Kidney epithelial cell (primary cell): ENCODE results near the gene DDX54. TPM values are rescaled to one million over a fixed set of nuclear protein-coding genes. Genes with fewer than 3 reads are reported as not detected.

Experiments used
- DNase-seq: peaks from one replicate; pipeline ENCODE4 v3.0.0-alpha.2; 2010; ENCODE audit warnings: low read depth
- H3K27me3 ChIP-seq: 2 replicates; pipeline ENCODE4 v1.6.0; 2011; ENCODE audit warnings: low read length; ENCODE audit not compliant: control insufficient read depth, insufficient read depth
- H3K36me3 ChIP-seq: 2 replicates; pipeline ENCODE4 v1.5.1; 2011; ENCODE audit warnings: low read length; ENCODE audit not compliant: control insufficient read depth, insufficient read depth
- H3K4me3 ChIP-seq: 2 replicates; pipeline ENCODE4 v1.5.1; 2011; ENCODE audit warnings: low read depth, mild to moderate bottlenecking, control low read depth, low read length
- CTCF ChIP-seq: IDR thresholded peaks from 2 replicates; pipeline ENCODE4 v1.5.1; 2011; ENCODE audit warnings: mild to moderate bottlenecking, moderate library complexity, low read length, control low read depth, inconsistent platforms; ENCODE audit not compliant: insufficient read depth, poor library complexity, severe bottlenecking
- total RNA-seq: library from RNA; depleted of rRNA; stranded (reverse); fragments of >200 nt; gene quantifications from 2 replicates; pipeline ENCODE4 v1.2.3, GENCODE V29; 2015

DDX54 gene
- total RNA-seq, 1 donor from 2014 or later = 77.6 TPM

DNA sequence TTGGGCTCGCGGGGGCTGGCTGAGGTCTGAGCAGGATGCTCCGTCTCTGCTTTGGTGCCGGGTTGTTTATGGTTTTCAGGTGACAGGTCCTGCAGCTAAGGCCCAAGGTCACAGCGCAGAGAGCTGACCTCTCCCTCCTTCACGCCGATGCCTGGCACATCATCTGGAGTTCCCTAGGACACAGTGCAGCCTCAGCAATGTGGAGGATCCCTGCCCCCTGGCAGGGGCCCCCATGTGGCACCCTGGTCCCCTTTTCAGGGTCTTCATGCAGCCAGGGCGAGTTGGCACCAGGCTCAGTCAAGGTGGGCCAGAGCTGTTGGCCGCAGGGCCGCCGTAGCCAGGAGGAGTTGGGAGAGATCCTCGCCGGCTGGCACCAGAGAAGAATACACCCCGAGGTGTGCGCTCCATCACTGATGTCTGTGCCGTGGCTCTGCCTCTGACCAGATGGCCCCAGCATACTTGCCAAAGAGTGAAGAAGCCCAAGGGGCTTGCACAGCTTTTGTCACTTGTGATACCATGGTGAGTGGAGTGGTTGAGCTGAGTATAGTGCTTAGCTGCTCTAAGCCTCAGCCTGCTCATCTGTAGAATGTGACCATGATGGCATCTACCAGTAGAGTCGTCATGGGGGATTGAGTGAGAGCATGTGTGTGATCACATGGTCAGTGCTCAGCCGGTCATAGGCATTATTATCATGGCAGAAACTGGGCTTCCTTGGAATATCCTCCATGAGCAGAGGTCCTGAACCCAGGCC, 47.0 kb upstream of the DDX54 start:
- DNase-seq = no peak
- Histone ChIP-seq H3K27me3 (no peaks in the 10 kb centered on the region), H3K36me3 (peaks cover 2% of the 10 kb centered on the region), H3K4me3 (no peak overlapping the region)
- no peak for TF ChIP-seq CTCF

GRCh38 chr12:113231235-113232088, 46.2 kb upstream of the DDX54 start:
- TF ChIP-seq CTCF = no peak
- H3K27me3 ChIP-seq = no peaks in the 10 kb centered on the region
- peak; percentile 89 for DNase-seq
- H3K4me3 ChIP-seq = no peak overlapping the region
- peaks cover 2% of the 10 kb centered on the region for H3K36me3 ChIP-seq

DNA sequence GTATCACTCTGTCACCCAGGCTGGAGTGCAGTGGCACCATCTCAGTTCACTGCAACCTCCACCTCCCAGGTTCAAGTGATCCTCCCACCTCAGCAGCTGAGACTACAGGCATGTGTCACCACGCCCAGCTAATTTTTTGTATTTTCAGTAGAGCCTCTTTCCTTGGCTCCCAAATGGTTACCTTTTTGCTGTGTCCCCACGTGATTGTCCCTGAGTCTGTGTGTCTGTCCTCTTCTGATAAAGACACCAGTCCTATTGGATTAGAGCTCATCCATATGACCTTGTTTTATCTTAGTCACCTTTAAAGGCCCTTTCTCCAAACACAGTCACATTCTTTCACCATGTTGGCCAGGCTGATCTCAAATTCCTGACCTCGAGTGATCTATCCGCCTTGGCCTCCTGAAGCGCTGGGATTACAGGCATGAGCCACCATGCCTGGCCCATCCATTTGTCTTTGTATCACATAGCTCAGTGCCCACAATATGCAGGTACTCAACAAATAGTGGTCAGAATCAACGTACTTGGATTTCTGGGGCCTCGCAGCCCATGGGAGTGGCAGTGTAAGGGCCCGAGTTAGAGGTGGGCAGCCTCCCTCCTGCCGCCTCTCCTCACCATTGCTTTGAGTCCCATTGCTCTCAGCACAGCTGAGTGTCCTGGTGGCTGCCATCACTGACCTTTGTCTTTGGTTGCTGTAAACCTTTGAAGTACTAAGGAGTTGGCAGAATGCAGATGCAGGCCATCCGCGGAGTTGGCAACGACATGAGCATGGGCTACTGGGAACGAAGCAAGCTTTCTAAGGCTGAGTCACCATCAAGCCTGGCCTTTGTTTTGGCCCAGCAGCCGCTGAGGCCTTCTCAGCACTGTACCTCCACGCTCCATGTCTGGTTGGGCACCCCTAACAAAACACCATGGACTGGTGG, 45.3 kb upstream of the DDX54 start:
- H3K27me3 ChIP-seq = no peaks in the 10 kb centered on the region
- peaks cover 2% of the 10 kb centered on the region for H3K36me3 ChIP-seq
- no peak for DNase-seq
- TF ChIP-seq CTCF = no peak
- H3K4me3 ChIP-seq = no peak overlapping the region

DNA sequence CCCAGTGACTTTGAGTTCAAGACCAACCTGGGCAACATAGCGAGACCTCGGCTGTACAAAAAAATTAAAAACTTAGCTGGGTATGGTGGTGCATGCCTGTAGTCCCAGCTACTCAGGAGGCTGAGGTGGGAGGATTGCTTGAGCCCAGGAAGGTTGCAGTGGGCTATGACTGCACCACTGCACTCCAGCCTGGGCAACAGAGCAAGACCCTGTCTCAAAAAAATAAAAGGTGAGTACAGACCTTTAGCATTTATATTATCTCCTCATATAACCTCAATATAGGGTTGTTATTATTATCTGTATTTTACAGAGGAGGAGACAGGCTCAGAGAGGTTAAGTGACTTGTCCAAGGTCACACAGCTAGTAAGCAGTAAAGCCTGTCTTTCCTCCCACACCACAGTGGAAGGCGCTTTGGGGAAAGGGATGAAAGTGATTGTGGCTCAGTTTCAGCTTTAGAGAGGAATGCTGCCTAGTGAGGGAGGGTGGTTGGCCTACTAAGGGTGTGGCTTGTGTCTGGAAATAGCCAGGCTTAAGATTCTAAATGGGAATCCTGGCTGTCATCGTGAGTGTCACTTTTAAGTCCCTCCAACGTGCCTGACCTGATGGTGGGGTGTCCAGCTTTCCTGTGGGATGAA, 43.2 kb upstream of the DDX54 start:
- DNase-seq = no peak
- peaks cover 2% of the 10 kb centered on the region for H3K36me3 ChIP-seq
- no peaks in the 10 kb centered on the region for H3K27me3 ChIP-seq
- H3K4me3 ChIP-seq = no peak overlapping the region
- no peak for TF ChIP-seq CTCF

GRCh38 chr12:113227686-113228391, 42.6 kb upstream of the DDX54 start:
- H3K27me3 ChIP-seq = no peaks in the 10 kb centered on the region

More at GRCh38 chr12:113227686-113228391, 42.6 kb upstream of the DDX54 start:
- no peak overlapping the region for H3K4me3 ChIP-seq
- no peak for TF ChIP-seq CTCF
- DNase-seq = no peak
- peaks cover 2% of the 10 kb centered on the region for H3K36me3 ChIP-seq
